ENCODE measurements around the gene LIN7B.

- TF ChIP-seq, protein P1, sequence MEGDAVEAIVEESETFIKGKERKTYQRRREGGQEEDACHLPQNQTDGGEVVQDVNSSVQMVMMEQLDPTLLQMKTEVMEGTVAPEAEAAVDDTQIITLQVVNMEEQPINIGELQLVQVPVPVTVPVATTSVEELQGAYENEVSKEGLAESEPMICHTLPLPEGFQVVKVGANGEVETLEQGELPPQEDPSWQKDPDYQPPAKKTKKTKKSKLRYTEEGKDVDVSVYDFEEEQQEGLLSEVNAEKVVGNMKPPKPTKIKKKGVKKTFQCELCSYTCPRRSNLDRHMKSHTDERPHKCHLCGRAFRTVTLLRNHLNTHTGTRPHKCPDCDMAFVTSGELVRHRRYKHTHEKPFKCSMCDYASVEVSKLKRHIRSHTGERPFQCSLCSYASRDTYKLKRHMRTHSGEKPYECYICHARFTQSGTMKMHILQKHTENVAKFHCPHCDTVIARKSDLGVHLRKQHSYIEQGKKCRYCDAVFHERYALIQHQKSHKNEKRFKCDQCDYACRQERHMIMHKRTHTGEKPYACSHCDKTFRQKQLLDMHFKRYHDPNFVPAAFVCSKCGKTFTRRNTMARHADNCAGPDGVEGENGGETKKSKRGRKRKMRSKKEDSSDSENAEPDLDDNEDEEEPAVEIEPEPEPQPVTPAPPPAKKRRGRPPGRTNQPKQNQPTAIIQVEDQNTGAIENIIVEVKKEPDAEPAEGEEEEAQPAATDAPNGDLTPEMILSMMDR (IDR thresholded peaks at IDR 0.05; ENCODE audit: low read depth, low read length, missing input control): no peak
- TF ChIP-seq RAD21 (IDR thresholded peaks at IDR 0.05): no peak
- TF ChIP-seq HNF4A (conservative IDR thresholded peaks at IDR 0.05): no peak
- TF ChIP-seq GABPA (IDR thresholded peaks at IDR 0.05 in 1 of 2, conservative IDR thresholded peaks at IDR 0.05 in 1 of 2): no peak
- no peak for TF ChIP-seq TAF1 (conservative IDR thresholded peaks at IDR 0.05)
- TF ChIP-seq, protein P2, sequence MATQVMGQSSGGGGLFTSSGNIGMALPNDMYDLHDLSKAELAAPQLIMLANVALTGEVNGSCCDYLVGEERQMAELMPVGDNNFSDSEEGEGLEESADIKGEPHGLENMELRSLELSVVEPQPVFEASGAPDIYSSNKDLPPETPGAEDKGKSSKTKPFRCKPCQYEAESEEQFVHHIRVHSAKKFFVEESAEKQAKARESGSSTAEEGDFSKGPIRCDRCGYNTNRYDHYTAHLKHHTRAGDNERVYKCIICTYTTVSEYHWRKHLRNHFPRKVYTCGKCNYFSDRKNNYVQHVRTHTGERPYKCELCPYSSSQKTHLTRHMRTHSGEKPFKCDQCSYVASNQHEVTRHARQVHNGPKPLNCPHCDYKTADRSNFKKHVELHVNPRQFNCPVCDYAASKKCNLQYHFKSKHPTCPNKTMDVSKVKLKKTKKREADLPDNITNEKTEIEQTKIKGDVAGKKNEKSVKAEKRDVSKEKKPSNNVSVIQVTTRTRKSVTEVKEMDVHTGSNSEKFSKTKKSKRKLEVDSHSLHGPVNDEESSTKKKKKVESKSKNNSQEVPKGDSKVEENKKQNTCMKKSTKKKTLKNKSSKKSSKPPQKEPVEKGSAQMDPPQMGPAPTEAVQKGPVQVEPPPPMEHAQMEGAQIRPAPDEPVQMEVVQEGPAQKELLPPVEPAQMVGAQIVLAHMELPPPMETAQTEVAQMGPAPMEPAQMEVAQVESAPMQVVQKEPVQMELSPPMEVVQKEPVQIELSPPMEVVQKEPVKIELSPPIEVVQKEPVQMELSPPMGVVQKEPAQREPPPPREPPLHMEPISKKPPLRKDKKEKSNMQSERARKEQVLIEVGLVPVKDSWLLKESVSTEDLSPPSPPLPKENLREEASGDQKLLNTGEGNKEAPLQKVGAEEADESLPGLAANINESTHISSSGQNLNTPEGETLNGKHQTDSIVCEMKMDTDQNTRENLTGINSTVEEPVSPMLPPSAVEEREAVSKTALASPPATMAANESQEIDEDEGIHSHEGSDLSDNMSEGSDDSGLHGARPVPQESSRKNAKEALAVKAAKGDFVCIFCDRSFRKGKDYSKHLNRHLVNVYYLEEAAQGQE (IDR thresholded peaks at IDR 0.05): no peak
- TF ChIP-seq SP1 (IDR thresholded peaks at IDR 0.05): no peak
- TF ChIP-seq YY1 (IDR thresholded peaks at IDR 0.05): no peak
- no peak for TF ChIP-seq FOXA1 (IDR thresholded peaks at IDR 0.05)
- no peak for TF ChIP-seq EGR1 (IDR thresholded peaks at IDR 0.05; ENCODE audit: low read depth in 2 of 2)
- no peak for TF ChIP-seq JUND (IDR thresholded peaks at IDR 0.05)
- TF ChIP-seq ATF3 (IDR thresholded peaks at IDR 0.05): no peak
- no peak for TF ChIP-seq RXRA (IDR thresholded peaks at IDR 0.05)
These were observed 15.0 kb downstream of the LIN7B start for GRCh38 chr19:49129238-49129583.

Measured in liver (tissue), 3 donors.